Breast epithelium (tissue), 4 donors: ENCODE data around the gene ATF3. TPM values are rescaled to one million over a fixed set of nuclear protein-coding genes. Genes with fewer than 3 reads are reported as not detected.

ENCODE experiments used
- DNase-seq, 2 donors: peaks; one replicate each; pipeline ENCODE4 v3.0.0-alpha.2; 2019; ENCODE audit warnings: low spot score in 2 of 2
- H3K27ac ChIP-seq, 2 donors: fragments of 200-600 bp; sonication (generic) in 1 of 2; one replicate each; pipeline ENCODE4 v1.5.1; 2016 to 2019; ENCODE audit warnings: mild to moderate bottlenecking in 1 of 2
- H3K27me3 ChIP-seq, 2 donors: fragments of 200-600 bp; sonication (generic) in 1 of 2; one replicate each; pipeline versions ENCODE4 v1.5.1 to v1.6.0; 2017 to 2019; ENCODE audit warnings: control low read depth in 1 of 2, mild to moderate bottlenecking in 1 of 2
- H3K36me3 ChIP-seq: fragments of 200-600 bp; one replicate; pipeline ENCODE4 v1.5.1; 2019
- H3K4me1 ChIP-seq, 2 donors: fragments of 200-600 bp; sonication (generic); one replicate each; pipeline ENCODE4 v1.5.1; 2016 to 2019; ENCODE audit warnings: control low read depth in 1 of 2
- H3K4me3 ChIP-seq, 3 donors: fragments of 200-600 bp; sonication (generic); 1 replicate in 2 of 3; 2 replicates in 1 of 3; pipeline ENCODE4 v1.5.1; 2016 to 2019; ENCODE audit warnings: mild to moderate bottlenecking in 3 of 3, moderate library complexity in 2 of 3
- H3K9me3 ChIP-seq, 2 donors: fragments of 200-600 bp; sonication (generic) in 1 of 2; one replicate each; pipeline ENCODE4 v1.5.1; 2016 to 2019; ENCODE audit warnings: control low read depth in 1 of 2
- CTCF ChIP-seq, 3 donors: fragments of 450-650 bp; IDR thresholded peaks; one replicate each; pipeline ENCODE4 v1.5.1; 2016 to 2017; ENCODE audit warnings: antibody characterized with exemption in 3 of 3, mild to moderate bottlenecking in 3 of 3, moderate library complexity in 3 of 3
- POLR2A ChIP-seq: fragments of 450-650 bp; IDR thresholded peaks from one replicate; pipeline ENCODE4 v1.6.1; 2016; ENCODE audit warnings: antibody characterized with exemption, mild to moderate bottlenecking, moderate library complexity
- POLR2AphosphoS5 ChIP-seq, 3 donors: sonication (generic); formaldehyde crosslinking; IDR thresholded peaks; one replicate each; pipeline ENCODE4 v1.6.1; 2017; ENCODE audit warnings: antibody characterized with exemption in 3 of 3
- intact Hi-C: fragments of 100-400 bp; cut with DNase I; formaldehyde crosslinking; loops from one replicate; pipeline ENCODE4 v1.15.1; 2023; ENCODE audit warnings: low total_unique reads
- total RNA-seq, 3 donors: library from RNA; depleted of rRNA; stranded (reverse); fragments of >200 nt; gene quantifications; one replicate each; pipeline ENCODE4 v1.1.0, GENCODE V29; 2016

The ATF3 gene
- total RNA-seq, 3 donors from 2014 or later, result 6.7 to 90.9 (median 26.9) TPM

- intact Hi-C loops, result no loop called here
- Histone ChIP-seq H3K27ac (no peak overlapping the region), H3K4me3 (no peak overlapping the region), H3K4me1 (no peaks in the 10 kb centered on the region), H3K27me3 (no peaks in the 10 kb centered on the region), H3K9me3 (no peaks in the 10 kb centered on the region), H3K36me3 (no peaks in the 10 kb centered on the region)
- DNase-seq, result no peak
- no peak for TF ChIP-seq POLR2AphosphoS5 (IDR thresholded peaks at IDR 0.05)
- TF ChIP-seq POLR2A, result no peak
- TF ChIP-seq CTCF (IDR thresholded peaks at IDR 0.05), result no peak
These were observed 21.0 kb downstream of the ATF3 start for GRCh38 chr1:212629450-212630157.

GRCh38 chr1:212630158-212630900 lies 21.8 kb downstream of the ATF3 start:
- H3K36me3 ChIP-seq, result no peaks in the 10 kb centered on the region
- TF ChIP-seq CTCF (IDR thresholded peaks at IDR 0.05) (peak; percentile 69 to 79 (median 77)), POLR2AphosphoS5 (IDR thresholded peaks at IDR 0.05) (no peak), POLR2A (no peak)
- intact Hi-C loops, result no loop called here
- H3K27ac ChIP-seq, result no peak overlapping the region
- H3K27me3 ChIP-seq, result no peaks in the 10 kb centered on the region
- no peaks in the 10 kb centered on the region for H3K4me1 ChIP-seq
- DNase-seq, result peak; percentile 22 to 59
- H3K9me3 ChIP-seq, result no peaks in the 10 kb centered on the region
- H3K4me3 ChIP-seq, result no peak overlapping the region

- H3K4me1 ChIP-seq, result no peaks in the 10 kb centered on the region
- H3K9me3 ChIP-seq, result no peaks in the 10 kb centered on the region
- H3K27ac ChIP-seq, result no peak overlapping the region
- no peaks in the 10 kb centered on the region for H3K36me3 ChIP-seq
- no peak overlapping the region for H3K4me3 ChIP-seq
- no peaks in the 10 kb centered on the region for H3K27me3 ChIP-seq
- intact Hi-C loops, result no loop called here
- DNase-seq, result no peak
- no peak for TF ChIP-seq POLR2AphosphoS5 (IDR thresholded peaks at IDR 0.05)
- TF ChIP-seq CTCF (IDR thresholded peaks at IDR 0.05), result no peak
- no peak for TF ChIP-seq POLR2A
These were observed 24.6 kb downstream of the ATF3 start for GRCh38 chr1:212633161-212633560.

- Histone ChIP-seq H3K36me3 (no peaks in the 10 kb centered on the region), H3K27ac (no peak overlapping the region), H3K4me3 (no peak overlapping the region), H3K27me3 (no peaks in the 10 kb centered on the region), H3K4me1 (no peaks in the 10 kb centered on the region), H3K9me3 (no peaks in the 10 kb centered on the region)
- DNase-seq, result no peak
- intact Hi-C loops, result no loop called here
- TF ChIP-seq POLR2A, result no peak
- TF ChIP-seq POLR2AphosphoS5 (IDR thresholded peaks at IDR 0.05), result no peak
- no peak for TF ChIP-seq CTCF (IDR thresholded peaks at IDR 0.05)
These were observed 25.7 kb downstream of the ATF3 start for GRCh38 chr1:212634252-212634651.

GRCh38 chr1:212635141-212635631 lies 26.6 kb downstream of the ATF3 start:
- H3K4me1 ChIP-seq, result no peaks in the 10 kb centered on the region
- no peaks in the 10 kb centered on the region for H3K27me3 ChIP-seq
- H3K4me3 ChIP-seq, result no peak overlapping the region
- no peak for DNase-seq
- intact Hi-C loops, result no loop called here
- TF ChIP-seq POLR2AphosphoS5 (IDR thresholded peaks at IDR 0.05), result no peak
- TF ChIP-seq CTCF (IDR thresholded peaks at IDR 0.05), result no peak
- TF ChIP-seq POLR2A, result no peak
- H3K9me3 ChIP-seq, result no peaks in the 10 kb centered on the region
- peak overlapping the region in 1 of 2 donors; percentile 87 for H3K27ac ChIP-seq
- H3K36me3 ChIP-seq, result no peaks in the 10 kb centered on the region
